Kidney (tissue), 14 donors: ENCODE results near the gene NEGR1. TPM values are rescaled to one million over a fixed set of nuclear protein-coding genes. Genes with fewer than 3 reads are reported as not detected.

Source experiments
- DNase-seq, 5 donors: peaks; one replicate each; pipeline ENCODE4 v3.0.0-alpha.2; 2013 to 2020
- FAIRE-seq: peaks from 2 replicates; lab custom pipeline; 2012; peaks lifted over from hg19 to GRCh38; lab: Jason Lieb, UNC
- H3K27ac ChIP-seq, 2 donors: one replicate each; pipeline ENCODE4 v1.7.0; 2013; ENCODE audit warnings: low read depth in 2 of 2, low read length in 2 of 2, inconsistent platforms in 1 of 2
- H3K27me3 ChIP-seq: one replicate; pipeline ENCODE4 v1.7.1; 2013; ENCODE audit warnings: low read length, inconsistent platforms; ENCODE audit not compliant: control insufficient read depth, insufficient read depth
- H3K36me3 ChIP-seq, 3 donors: one replicate each; pipeline versions ENCODE4 v1.7.0 to v1.7.1; 2013; ENCODE audit warnings: low read length in 3 of 3, control low read depth in 1 of 3, inconsistent platforms in 1 of 3; ENCODE audit not compliant: insufficient read depth in 3 of 3, control insufficient read depth in 2 of 3
- H3K4me1 ChIP-seq, 3 donors: one replicate each; pipeline versions ENCODE4 v1.7.0 to v1.7.1; 2013; ENCODE audit warnings: low read length in 3 of 3, inconsistent platforms in 1 of 3, low read depth in 1 of 3; ENCODE audit not compliant: control insufficient read depth in 2 of 3, insufficient read depth in 2 of 3
- H3K4me3 ChIP-seq, 3 donors: one replicate each; pipeline versions ENCODE4 v1.7.0 to v1.8.1; 2013; ENCODE audit warnings: low read length in 3 of 3, control low read depth in 1 of 3, inconsistent platforms in 1 of 3
- H3K9ac ChIP-seq, 3 donors: one replicate each; pipeline versions ENCODE4 v1.7.0 to v1.7.1; 2013; ENCODE audit warnings: low read length in 3 of 3, control low read depth in 1 of 3, inconsistent platforms in 1 of 3
- H3K9me3 ChIP-seq, 3 donors: one replicate each; pipeline versions ENCODE4 v1.7.0 to v1.7.1; 2013; ENCODE audit warnings: low read length in 3 of 3, control low read depth in 1 of 3, inconsistent platforms in 1 of 3; ENCODE audit not compliant: control insufficient read depth in 2 of 3, insufficient read depth in 1 of 3
- intact Hi-C: fragments of 100-400 bp; cut with DNase I; formaldehyde crosslinking; loops from one replicate; pipeline ENCODE4 v1.11.1; 2022
- polyA plus RNA-seq: library from polyadenylated mRNA; stranded (reverse); fragments of 350-450 nt; fragmentation: Illumina TruSeq; extraction: RNeasy Lipid Tissue Mini Kit (QIAGEN cat#74804); gene quantifications from one replicate; pipeline ENCODE4 v1.2.3, GENCODE V29; 2014; ENCODE audit warnings: low read depth, low replicate concordance; ENCODE audit not compliant: insufficient read depth
- total RNA-seq: library from RNA; stranded (reverse); fragmentation: NEBNext Ultra II Directional; extraction: Animal tissue kit (Norgen Biotek cat#: 25700); gene quantifications from one replicate; pipeline ENCODE4 v1.2.1, GENCODE V29; 2021
- TF ChIP-seq, protein P1 (sequence below): IDR thresholded peaks from 3 replicates; pipeline ENCODE4 v1.5.1; 2012; ENCODE audit warnings: mild to moderate bottlenecking, moderate library complexity, borderline replicate concordance; ENCODE audit not compliant: insufficient read depth; ENCODE audit errors: extremely low read depth
- donor health status: control.
- donor health status: control.
- donor health status: control.
- donor health status: control.
- donor health status: control.
- donor health status: DM: yes; HTN: yes; CAD: no.
- donor health status: Normal renal cell carcinoma (clear cell type).

NEGR1 gene
- total and polyA plus RNA-seq, 2 donors from 2014 or later = 3.0 to 10.2 TPM

DNA sequence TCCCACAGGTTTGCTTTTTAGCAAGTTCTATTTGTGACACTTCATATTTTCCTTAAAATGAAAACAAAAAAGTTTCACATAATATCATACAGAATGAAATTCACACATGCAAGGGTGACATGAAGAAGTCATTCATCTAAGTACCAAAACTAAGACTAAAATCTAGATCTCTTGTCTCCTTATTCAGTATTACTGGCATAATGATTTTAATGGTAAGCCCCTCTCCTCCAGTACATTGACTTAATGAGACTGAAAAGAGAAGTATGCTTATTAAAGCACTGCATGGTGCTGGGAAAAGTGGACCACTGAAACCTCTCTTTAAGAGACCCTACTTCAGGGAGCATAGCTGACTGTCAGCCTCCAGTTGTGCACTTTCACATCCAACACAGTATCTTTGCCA, 99.5 kb downstream of the NEGR1 start:
- FAIRE-seq = no peak

DNA sequence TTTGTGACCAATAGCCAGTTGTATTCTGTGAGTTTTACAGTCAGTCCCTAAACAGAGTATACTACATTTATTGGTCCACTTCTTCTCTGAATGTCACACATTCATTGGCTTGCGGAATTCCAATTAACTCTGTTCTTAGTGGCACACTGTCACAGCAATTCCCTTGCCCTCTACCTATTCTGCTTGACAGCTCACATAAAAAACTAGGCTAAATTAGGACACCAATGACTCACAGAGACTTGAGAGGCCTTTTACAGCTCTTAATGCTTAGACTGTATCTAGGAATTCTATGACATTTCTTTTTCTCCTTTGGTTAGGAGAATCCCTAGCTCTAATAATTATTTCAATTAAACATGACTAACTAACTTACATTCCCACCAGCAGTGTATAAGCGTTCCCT, 104.1 kb downstream of the NEGR1 start:
- Histone ChIP-seq H3K36me3 (no peaks in the 10 kb centered on the region), H3K27me3 (no peaks in the 10 kb centered on the region), H3K27ac (no peak overlapping the region), H3K9ac (no peak overlapping the region), H3K4me3 (no peak overlapping the region), H3K4me1 (no peaks in the 10 kb centered on the region), H3K9me3 (no peaks in the 10 kb centered on the region)
- no peak for FAIRE-seq
- intact Hi-C loops = no loop called here
- peak in 2 of 5 donors; percentile 38 to 40 for DNase-seq
- TF ChIP-seq, protein P1, sequence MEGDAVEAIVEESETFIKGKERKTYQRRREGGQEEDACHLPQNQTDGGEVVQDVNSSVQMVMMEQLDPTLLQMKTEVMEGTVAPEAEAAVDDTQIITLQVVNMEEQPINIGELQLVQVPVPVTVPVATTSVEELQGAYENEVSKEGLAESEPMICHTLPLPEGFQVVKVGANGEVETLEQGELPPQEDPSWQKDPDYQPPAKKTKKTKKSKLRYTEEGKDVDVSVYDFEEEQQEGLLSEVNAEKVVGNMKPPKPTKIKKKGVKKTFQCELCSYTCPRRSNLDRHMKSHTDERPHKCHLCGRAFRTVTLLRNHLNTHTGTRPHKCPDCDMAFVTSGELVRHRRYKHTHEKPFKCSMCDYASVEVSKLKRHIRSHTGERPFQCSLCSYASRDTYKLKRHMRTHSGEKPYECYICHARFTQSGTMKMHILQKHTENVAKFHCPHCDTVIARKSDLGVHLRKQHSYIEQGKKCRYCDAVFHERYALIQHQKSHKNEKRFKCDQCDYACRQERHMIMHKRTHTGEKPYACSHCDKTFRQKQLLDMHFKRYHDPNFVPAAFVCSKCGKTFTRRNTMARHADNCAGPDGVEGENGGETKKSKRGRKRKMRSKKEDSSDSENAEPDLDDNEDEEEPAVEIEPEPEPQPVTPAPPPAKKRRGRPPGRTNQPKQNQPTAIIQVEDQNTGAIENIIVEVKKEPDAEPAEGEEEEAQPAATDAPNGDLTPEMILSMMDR = no peak

More for the DNA sequence above, 99.5 kb downstream of the NEGR1 start:
- TF ChIP-seq, protein P1 = no peak
- Histone ChIP-seq H3K27me3 (no peaks in the 10 kb centered on the region), H3K4me3 (no peak overlapping the region), H3K9ac (no peak overlapping the region), H3K36me3 (no peaks in the 10 kb centered on the region), H3K4me1 (no peaks in the 10 kb centered on the region), H3K9me3 (no peaks in the 10 kb centered on the region), H3K27ac (no peak overlapping the region)
- no peak for DNase-seq
- intact Hi-C loops = no loop called here

DNA sequence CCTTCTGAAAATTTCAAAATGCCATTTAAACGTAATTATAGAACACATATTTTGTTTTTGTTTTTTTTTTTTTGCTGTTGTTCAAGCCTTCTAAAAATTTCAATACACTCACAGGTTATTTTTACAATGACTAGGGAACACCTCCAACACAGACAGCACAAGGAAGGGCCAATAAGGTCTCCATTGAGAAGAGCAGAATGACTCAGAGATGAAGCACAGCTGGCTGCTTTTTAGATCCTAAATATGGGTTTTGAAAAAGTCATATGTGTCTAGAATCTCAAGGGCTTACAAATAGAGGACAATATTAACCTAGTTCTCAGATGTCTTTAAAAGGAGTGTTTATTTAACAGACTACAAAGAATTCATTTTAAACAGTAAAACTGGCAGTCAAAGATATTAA, 104.6 kb downstream of the NEGR1 start:
- no peaks in the 10 kb centered on the region for H3K36me3 ChIP-seq
- intact Hi-C loops = no loop called here
- no peak for FAIRE-seq
- no peaks in the 10 kb centered on the region for H3K9me3 ChIP-seq
- H3K27me3 ChIP-seq = no peaks in the 10 kb centered on the region
- no peak overlapping the region for H3K27ac ChIP-seq
- H3K4me1 ChIP-seq = no peaks in the 10 kb centered on the region
- DNase-seq = no peak
- TF ChIP-seq, protein P1 = no peak
- no peak overlapping the region for H3K4me3 ChIP-seq
- H3K9ac ChIP-seq = no peak overlapping the region

DNA sequence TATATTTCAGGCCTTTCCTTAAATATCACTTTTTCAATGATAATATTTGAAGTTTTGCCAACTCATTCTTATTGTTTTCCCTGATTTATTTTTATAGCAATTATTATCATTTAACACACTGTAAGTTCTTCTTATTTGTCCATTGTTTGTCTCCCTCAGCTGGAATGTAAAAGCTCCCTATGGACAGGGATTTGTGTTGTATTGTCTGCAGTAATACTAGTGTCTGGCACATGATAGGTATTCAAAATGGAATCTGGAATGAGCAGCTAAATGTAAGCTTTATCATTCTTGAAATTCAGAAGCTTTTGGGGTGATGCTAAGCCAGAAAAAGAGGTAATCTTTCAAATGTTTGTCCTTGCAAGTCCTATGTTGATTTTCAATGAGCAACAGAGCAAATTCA, 112.1 kb downstream of the NEGR1 start:
- intact Hi-C loops = no loop called here
- Histone ChIP-seq H3K27ac (no peak overlapping the region), H3K27me3 (no peaks in the 10 kb centered on the region), H3K9ac (no peak overlapping the region), H3K4me3 (no peak overlapping the region), H3K36me3 (no peaks in the 10 kb centered on the region), H3K4me1 (no peaks in the 10 kb centered on the region), H3K9me3 (no peaks in the 10 kb centered on the region)
- no peak for FAIRE-seq
- TF ChIP-seq, protein P1 = no peak
- DNase-seq = no peak
